ENCODE measurements around the gene TTLL12. TPM values are rescaled to one million over a fixed set of nuclear protein-coding genes. Genes with fewer than 3 reads are reported as not detected.
A peak's percentile ranks its signal among the peaks of the same experiment; 100 is the strongest.

Gene TTLL12
- polyA plus RNA-seq, 1 donor (not counting 4 experiments of a cell fraction or from before 2014, with no cell fraction given): 22.1 TPM

DNA sequence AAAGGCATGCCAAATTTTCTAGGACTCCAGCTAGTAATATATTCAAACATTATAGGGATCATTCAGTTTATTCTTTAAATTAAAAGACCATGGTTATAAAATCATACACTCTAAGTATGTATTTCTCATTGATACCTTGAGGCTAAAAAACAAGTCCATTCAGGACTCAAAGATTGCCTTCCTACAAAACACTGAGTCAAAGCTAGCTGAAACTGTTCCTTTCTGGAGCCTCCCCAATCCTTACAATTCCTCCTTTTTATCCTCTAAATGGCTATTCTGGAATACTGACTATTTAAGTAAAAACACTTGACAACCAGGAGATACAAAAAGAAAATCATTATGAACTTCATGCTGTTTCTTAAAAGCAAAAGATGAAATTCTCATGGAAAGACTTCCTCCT is 4.9 kb upstream of the TTLL12 start:
- TF ChIP-seq CTCF (optimal IDR thresholded peaks at IDR 0.05 in 1 of 3, IDR thresholded peaks at IDR 0.05 in 1 of 3, conservative IDR thresholded peaks at IDR 0.05 in 1 of 3; ENCODE audit: extremely low read depth in 1 of 3, insufficient read depth in 2 of 3, low read length in 3 of 3) (no peak), EZH2 (IDR thresholded peaks at IDR 0.05; ENCODE audit: low read length) (no peak)
- dilution Hi-C loops (cut with MboI; ENCODE audit: extremely low pct_ligation_motif_present, low sequenced_read_pairs): no loop called here
- Histone ChIP-seq H3K4me3 (ENCODE audit: control insufficient read depth in 2 of 3, extremely low read depth in 1 of 3, insufficient read depth in 2 of 3, low read depth in 1 of 3, low read length in 3 of 3) (no peak overlapping the region), H3K27me3 (ENCODE audit: control insufficient read depth, extremely low read depth, insufficient read depth, low read length) (no peaks in the 10 kb centered on the region), H3K79me2 (ENCODE audit: control insufficient read depth, insufficient read depth, low read length) (no peaks in the 10 kb centered on the region), H3K4me2 (ENCODE audit: control insufficient read depth, extremely low read depth, insufficient read depth, low read depth, low read length) (peak overlapping the region; percentile 6), H3K27ac (ENCODE audit: control insufficient read depth, insufficient read depth, low read length) (no peak overlapping the region), H2AFZ (ENCODE audit: control insufficient read depth, low read length) (no peak overlapping the region), H3K4me1 (ENCODE audit: control insufficient read depth, extremely low read depth, insufficient read depth, low read length) (peaks cover 12% of the 10 kb centered on the region), H4K20me1 (ENCODE audit: control insufficient read depth, extremely low read depth, insufficient read depth, low read length) (no peaks in the 10 kb centered on the region), H3K9ac (ENCODE audit: control insufficient read depth, extremely low read depth, insufficient read depth, low read length) (no peak overlapping the region), H3K36me3 (ENCODE audit: control insufficient read depth in 2 of 2, extremely low read depth in 1 of 2, insufficient read depth in 2 of 2, low read length in 2 of 2) (no peaks in the 10 kb centered on the region), H3K9me3 (ENCODE audit: control insufficient read depth, low read depth, low read length) (no peaks in the 10 kb centered on the region), H3K9me1 (ENCODE audit: control insufficient read depth, extremely low read depth, insufficient read depth, low read length) (no peaks in the 10 kb centered on the region)
- DNase-seq (ENCODE audit: low read depth, low spot score) (no peak), FAIRE-seq (no peak)

DNA sequence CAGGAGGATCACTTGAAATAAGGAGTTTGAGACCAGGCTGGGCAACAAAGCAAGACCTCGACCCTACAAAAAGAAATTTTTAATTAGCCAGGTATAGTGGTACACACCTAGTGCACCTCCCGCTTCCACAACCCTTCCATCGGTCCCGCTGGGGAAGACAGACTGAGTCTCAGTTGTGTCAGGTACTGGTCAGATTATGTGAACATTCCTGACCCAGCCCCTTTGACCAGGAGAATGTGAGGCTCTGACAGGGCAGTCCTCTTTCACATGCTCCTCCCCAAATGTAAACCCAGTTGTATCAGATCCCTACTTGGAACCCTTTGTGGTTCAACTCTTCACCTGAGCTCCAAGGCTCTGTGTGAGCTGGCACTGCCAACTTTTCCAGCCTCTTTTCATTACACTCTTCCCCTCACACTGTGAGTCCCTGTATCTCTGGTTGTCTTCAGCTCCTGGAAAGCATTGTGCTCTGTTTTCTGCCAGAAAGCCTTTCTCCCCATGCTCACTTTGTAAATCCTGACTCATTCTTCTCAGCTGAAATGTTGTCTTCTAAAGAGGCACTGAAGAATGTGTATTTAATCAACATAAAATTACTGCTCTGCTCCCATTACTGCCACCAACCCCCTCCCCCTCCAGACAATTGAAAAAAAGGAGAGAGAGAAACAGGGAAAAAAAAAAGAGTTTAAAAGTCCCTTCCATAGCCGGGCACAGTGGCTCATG is 2.1 kb upstream of the TTLL12 start:
- Histone ChIP-seq H2AFZ (ENCODE audit: control insufficient read depth, low read length) (no peak overlapping the region), H3K9me3 (ENCODE audit: control insufficient read depth, low read depth, low read length) (no peaks in the 10 kb centered on the region), H3K4me2 (ENCODE audit: control insufficient read depth, extremely low read depth, insufficient read depth, low read depth, low read length) (no peak overlapping the region), H3K79me2 (ENCODE audit: control insufficient read depth, insufficient read depth, low read length) (peaks cover 20% of the 10 kb centered on the region), H3K27ac (ENCODE audit: control insufficient read depth, insufficient read depth, low read length) (no peak overlapping the region), H3K4me3 (ENCODE audit: control insufficient read depth in 2 of 3, extremely low read depth in 1 of 3, insufficient read depth in 2 of 3, low read depth in 1 of 3, low read length in 3 of 3) (no peak overlapping the region), H3K36me3 (ENCODE audit: control insufficient read depth in 2 of 2, extremely low read depth in 1 of 2, insufficient read depth in 2 of 2, low read length in 2 of 2) (peaks cover 0 to 2% of the 10 kb centered on the region in 2 experiments), H4K20me1 (ENCODE audit: control insufficient read depth, extremely low read depth, insufficient read depth, low read length) (peaks cover 4% of the 10 kb centered on the region), H3K9me1 (ENCODE audit: control insufficient read depth, extremely low read depth, insufficient read depth, low read length) (no peaks in the 10 kb centered on the region), H3K9ac (ENCODE audit: control insufficient read depth, extremely low read depth, insufficient read depth, low read length) (no peak overlapping the region), H3K4me1 (ENCODE audit: control insufficient read depth, extremely low read depth, insufficient read depth, low read length) (peaks cover 28% of the 10 kb centered on the region), H3K27me3 (ENCODE audit: control insufficient read depth, extremely low read depth, insufficient read depth, low read length) (no peaks in the 10 kb centered on the region)
- dilution Hi-C loops (cut with MboI; ENCODE audit: extremely low pct_ligation_motif_present, low sequenced_read_pairs): no loop called here
- FAIRE-seq: no peak
- TF ChIP-seq CTCF (optimal IDR thresholded peaks at IDR 0.05 in 1 of 3, IDR thresholded peaks at IDR 0.05 in 1 of 3, conservative IDR thresholded peaks at IDR 0.05 in 1 of 3; ENCODE audit: extremely low read depth in 1 of 3, insufficient read depth in 2 of 3, low read length in 3 of 3) (no peak), EZH2 (IDR thresholded peaks at IDR 0.05; ENCODE audit: low read length) (no peak)
- DNase-seq (ENCODE audit: low read depth, low spot score): no peak

Data from keratinocyte (primary cell).